GM21619 (cell line): ENCODE data around the gene UGP2.
"Not testable (repeated sequence)": the region's sequence is repeated elsewhere in the genome, so short reads cannot be mapped to it uniquely, and the experiment has no call there.

ENCODE experiments used
- ATAC-seq: cut with Tn5 transposase; IDR thresholded peaks from one replicate; pipeline ENCODE4 v1.9.1; 2021; ENCODE audit not compliant: unreplicated experiment

UGP2 gene

GRCh38 chr2:63841254-63842022, at the start of gene UGP2:
Gene UGP2 (plus strand): TSS chr2:63841896. CDS start chr2:63842186, 290 bp downstream.
- peak; percentile 59 for ATAC-seq

- no peak for ATAC-seq
Observed at GRCh38 chr2:63792530-63792929, 49.2 kb upstream of the UGP2 start.

- no peak for ATAC-seq
Observed at GRCh38 chr2:63796366-63796765, 45.3 kb upstream of the UGP2 start.

- no peak for ATAC-seq
Observed at GRCh38 chr2:63796796-63797195, 44.9 kb upstream of the UGP2 start.

GRCh38 chr2:63801455-63801854, 40.2 kb upstream of the UGP2 start:
- no peak for ATAC-seq

- ATAC-seq = no peak
Observed at GRCh38 chr2:63805412-63805811, 36.3 kb upstream of the UGP2 start.

- ATAC-seq = not testable (repeated sequence)
Observed at GRCh38 chr2:63808036-63808435, 33.7 kb upstream of the UGP2 start.

- ATAC-seq = not testable (repeated sequence)
Observed at GRCh38 chr2:63808911-63809310, 32.8 kb upstream of the UGP2 start.

- no peak for ATAC-seq
Observed at GRCh38 chr2:63811063-63811462, 30.6 kb upstream of the UGP2 start.

- ATAC-seq = not testable (repeated sequence)
Observed at GRCh38 chr2:63811870-63812269, 29.8 kb upstream of the UGP2 start.

- no peak for ATAC-seq
Observed at GRCh38 chr2:63814114-63814513, 27.6 kb upstream of the UGP2 start.

- ATAC-seq = no peak
Observed at GRCh38 chr2:63817382-63817781, 24.3 kb upstream of the UGP2 start.

GRCh38 chr2:63818271-63818670, 23.4 kb upstream of the UGP2 start:
- no peak for ATAC-seq

- ATAC-seq = no peak
Observed at GRCh38 chr2:63819256-63819655, 22.4 kb upstream of the UGP2 start.

- ATAC-seq = no peak
Observed at GRCh38 chr2:63819765-63820717, 21.7 kb upstream of the UGP2 start.

GRCh38 chr2:63820969-63821368, 20.7 kb upstream of the UGP2 start:
- no peak for ATAC-seq

GRCh38 chr2:63821396-63821795, 20.3 kb upstream of the UGP2 start:
- no peak for ATAC-seq

GRCh38 chr2:63822478-63822877, 19.2 kb upstream of the UGP2 start:
- ATAC-seq = no peak

GRCh38 chr2:63827749-63828148, 13.9 kb upstream of the UGP2 start:
- no peak for ATAC-seq

GRCh38 chr2:63831176-63831575, 10.5 kb upstream of the UGP2 start:
- no peak for ATAC-seq

- no peak for ATAC-seq
Observed at GRCh38 chr2:63834401-63834800, 7.3 kb upstream of the UGP2 start.

- ATAC-seq = no peak
Observed at GRCh38 chr2:63837036-63837594, 4.6 kb upstream of the UGP2 start.
